HCT116 (cell line): ENCODE results near the gene SNX8. TPM values are rescaled to one million over a fixed set of nuclear protein-coding genes. Genes with fewer than 3 reads are reported as not detected.

Source experiments
- ATAC-seq: fragments of 200-7000 bp; cut with Tn5 transposase; 2 replicates; pipeline ENCODE4 v1.9.1; 2020; ENCODE audit warnings: mild to moderate bottlenecking, moderate library complexity
- BruUV-seq: library from RNA; stranded (reverse); fragments of 400-500 nt; replicated peaks from 2 replicates; lab custom pipeline; 2021; lab: Mats Ljungman, UMichigan
- CTCF ChIA-PET: fragments of 300-600 bp; sonication (Branson Sonifier 250); formaldehyde crosslinking; loops from one replicate; lab custom pipeline; 2021; ENCODE audit warnings: antibody characterized with exemption; lab: Charles Lee
- POLR2A ChIA-PET: fragments of 300-600, 350-600 bp; sonication (Branson Sonifier 250); formaldehyde crosslinking; loops from one replicate; lab custom pipeline; 2021; ENCODE audit warnings: antibody characterized with exemption; lab: Charles Lee
- RAD21 ChIA-PET, 2 experiments: fragments of 300-600 bp; sonication (Branson Sonifier 250); formaldehyde crosslinking; loops; one replicate each; lab custom pipeline; 2023; ENCODE audit warnings: low total read pairs in 2 of 2; ENCODE audit not compliant: uncharacterized antibody in 2 of 2, unreplicated experiment in 2 of 2, low non-redundant PET in 1 of 2; lab: Charles Lee
- DNase-seq: peaks from one replicate; pipeline ENCODE4 v3.0.0-alpha.2; 2010; ENCODE audit warnings: low read depth, low spot score
- H2AFZ ChIP-seq: fragments of 200-600 bp; shearing (Covaris generic), sonication (generic); 2 replicates; pipeline ENCODE4 v1.6.1; 2017; ENCODE audit warnings: low read depth, mixed run types, mixed read lengths, antibody characterized with exemption, low read length; ENCODE audit not compliant: poor library complexity, severe bottlenecking
- H3K27ac ChIP-seq: 2 replicates; pipeline ENCODE4 v1.5.1; 2012; ENCODE audit warnings: low read depth, low read length
- H3K27me3 ChIP-seq: fragments of 200-600 bp; sonication (generic); 2 replicates; pipeline ENCODE4 v1.6.1; 2016; ENCODE audit warnings: mixed run types, low read length, mixed read lengths; ENCODE audit not compliant: insufficient read depth
- H3K36me3 ChIP-seq, 2 experiments: fragments of 200-500 bp in 1 of 2; fragments of 200-600 bp in 1 of 2; sonication (Bioruptor generic) in 1 of 2; sonication (generic) in 1 of 2; 2 replicates each; pipeline versions ENCODE4 v1.5.1 to v1.6.1; 2014 to 2016; ENCODE audit warnings: low read length in 2 of 2, inconsistent platforms in 1 of 2, mixed read lengths in 1 of 2, mixed run types in 1 of 2; ENCODE audit not compliant: insufficient read depth in 2 of 2, control insufficient read depth in 1 of 2
- H3K4me1 ChIP-seq, 2 experiments: fragments of 200-600 bp in 1 of 2; sonication (generic) in 1 of 2; 2 replicates each; pipeline versions ENCODE4 v1.5.1 to v1.6.1; 2012 to 2017; ENCODE audit warnings: low read length in 2 of 2, inconsistent platforms in 1 of 2, mild to moderate bottlenecking in 1 of 2, mixed read lengths in 1 of 2, mixed run types in 1 of 2, moderate library complexity in 1 of 2; ENCODE audit not compliant: insufficient read depth in 2 of 2, control insufficient read depth in 1 of 2
- H3K4me2 ChIP-seq: fragments of 200-600 bp; sonication (generic); 2 replicates; pipeline ENCODE4 v1.6.1; 2017; ENCODE audit warnings: mixed run types, low read length, mixed read lengths
- H3K4me3 ChIP-seq, 2 experiments: fragments of 200-600 bp in 1 of 2; sonication (generic) in 1 of 2; replicated peaks in 1 of 2; 2 replicates each; pipeline ENCODE4 v1.5.1; 2011 to 2016; ENCODE audit warnings: low read length in 2 of 2, control low read depth in 1 of 2, low read depth in 1 of 2, mild to moderate bottlenecking in 1 of 2, mixed read lengths in 1 of 2, mixed run types in 1 of 2
- H3K79me2 ChIP-seq: fragments of 200-600 bp; sonication (generic); 2 replicates; pipeline ENCODE4 v1.6.1; 2017; ENCODE audit warnings: mild to moderate bottlenecking, mixed run types, low read length, moderate library complexity, mixed read lengths; ENCODE audit not compliant: insufficient read depth
- H3K9ac ChIP-seq: fragments of 200-600 bp; sonication (generic); 2 replicates; pipeline ENCODE4 v1.6.1; 2016; ENCODE audit warnings: low read length, mixed read lengths
- H3K9me2 ChIP-seq: fragments of 200-600 bp; sonication (generic), shearing (Covaris generic); 2 replicates; pipeline ENCODE4 v1.6.1; 2017; ENCODE audit warnings: mixed run types, mild to moderate bottlenecking, moderate library complexity; ENCODE audit not compliant: insufficient read depth
- H3K9me3 ChIP-seq, 2 experiments: fragments of 200-500 bp in 1 of 2; fragments of 200-600 bp in 1 of 2; sonication (Bioruptor generic) in 1 of 2; sonication (generic) in 1 of 2; 2 replicates each; pipeline ENCODE4 v1.6.1; 2014 to 2017; ENCODE audit warnings: low read length in 2 of 2, mixed read lengths in 2 of 2, inconsistent platforms in 1 of 2, low read depth in 1 of 2, mild to moderate bottlenecking in 1 of 2, mixed run types in 1 of 2, moderate library complexity in 1 of 2; ENCODE audit not compliant: control insufficient read depth in 1 of 2, insufficient read depth in 1 of 2
- H4K20me1 ChIP-seq: fragments of 200-600 bp; sonication (generic), shearing (Covaris generic); 2 replicates; pipeline ENCODE4 v1.6.1; 2017; ENCODE audit warnings: mixed run types, mild to moderate bottlenecking, moderate library complexity; ENCODE audit not compliant: insufficient read depth
- CBX3 ChIP-seq: IDR thresholded peaks from 2 replicates; pipeline ENCODE4 v1.6.1; 2012; ENCODE audit warnings: low read depth
- ELF1 ChIP-seq: IDR thresholded peaks from 2 replicates; pipeline ENCODE4 v1.6.1; 2012; ENCODE audit warnings: low read depth, borderline replicate concordance
- EZH2 ChIP-seq: fragments of 200-600 bp; sonication (generic); IDR thresholded peaks from 2 replicates; pipeline ENCODE4 v1.6.1; 2017; ENCODE audit warnings: antibody characterized with exemption, mixed run types
- EZH2phosphoT487 ChIP-seq: fragments of 200-600 bp; IDR thresholded peaks from 2 replicates; pipeline ENCODE4 v1.6.1; 2018; ENCODE audit warnings: antibody characterized with exemption, borderline replicate concordance
- FOSL1 ChIP-seq: IDR thresholded peaks from 2 replicates; pipeline ENCODE4 v1.6.1; 2012; ENCODE audit warnings: low read depth
- JUND ChIP-seq: IDR thresholded peaks from 2 replicates; pipeline ENCODE4 v1.6.1; 2012
- POLR2A ChIP-seq: IDR thresholded peaks from 2 replicates; pipeline ENCODE4 v1.7.0; 2011; ENCODE audit warnings: borderline replicate concordance; ENCODE audit not compliant: insufficient read depth, insufficient read length; ENCODE audit errors: extremely low read depth
- RAD21 ChIP-seq: IDR thresholded peaks from 2 replicates; pipeline ENCODE4 v1.6.1; 2012; ENCODE audit warnings: low read depth, mild to moderate bottlenecking
- SIN3A ChIP-seq: IDR thresholded peaks from 2 replicates; pipeline ENCODE4 v1.6.1; 2012; ENCODE audit warnings: low read depth
- SRF ChIP-seq: IDR thresholded peaks from 2 replicates; pipeline ENCODE4 v1.6.1; 2012; ENCODE audit warnings: low read depth
- TCF7L2 ChIP-seq: IDR thresholded peaks from 2 replicates; pipeline ENCODE4 v1.7.0; 2011; ENCODE audit warnings: borderline replicate concordance, inconsistent platforms; ENCODE audit not compliant: insufficient read depth, insufficient read length; ENCODE audit errors: extremely low read depth
- ZNF274 ChIP-seq: fragments of 200-500 bp; sonication (Bioruptor generic); IDR thresholded peaks from 2 replicates; pipeline ENCODE4 v1.6.1; 2014; ENCODE audit warnings: mild to moderate bottlenecking, low read depth, low read length, inconsistent platforms
- intact Hi-C: fragments of 100-400 bp; cut with micrococcal nuclease; formaldehyde crosslinking; loops from 2 replicates; pipeline ENCODE4 v1.10.0; 2022
- total RNA-seq: library from RNA; stranded (reverse); gene quantifications from one replicate; pipeline ENCODE4 v1.2.1, GENCODE V29; 2021; ENCODE audit not compliant: unreplicated experiment
- TF ChIP-seq, protein P1 (sequence below), 3 experiments: fragments of 200-600 bp in 1 of 3; sonication (generic) in 1 of 3; IDR thresholded peaks in 2 of 3; conservative IDR thresholded peaks in 1 of 3; 2 replicates each; pipeline ENCODE4 v1.5.1; 2012 to 2017; ENCODE audit warnings: low read depth in 2 of 3, low read length in 2 of 3, antibody characterized with exemption in 1 of 3, borderline replicate concordance in 1 of 3, control low read depth in 1 of 3, mild to moderate bottlenecking in 1 of 3, mixed read lengths in 1 of 3, mixed run types in 1 of 3, moderate library complexity in 1 of 3; ENCODE audit not compliant: insufficient read depth in 1 of 3
- TF ChIP-seq, protein P2 (sequence below): IDR thresholded peaks from 2 replicates; pipeline ENCODE4 v1.6.1; 2011; ENCODE audit warnings: mild to moderate bottlenecking, low read length, moderate library complexity; ENCODE audit not compliant: insufficient replicate concordance; ENCODE audit errors: extremely low read depth
- TF ChIP-seq, protein P3 (sequence below): IDR thresholded peaks from 2 replicates; pipeline ENCODE4 v1.6.1; 2012; ENCODE audit warnings: low read depth

The SNX8 gene
- total RNA-seq, 1 experiment from 2014 or later, result 41.7 TPM

DNA sequence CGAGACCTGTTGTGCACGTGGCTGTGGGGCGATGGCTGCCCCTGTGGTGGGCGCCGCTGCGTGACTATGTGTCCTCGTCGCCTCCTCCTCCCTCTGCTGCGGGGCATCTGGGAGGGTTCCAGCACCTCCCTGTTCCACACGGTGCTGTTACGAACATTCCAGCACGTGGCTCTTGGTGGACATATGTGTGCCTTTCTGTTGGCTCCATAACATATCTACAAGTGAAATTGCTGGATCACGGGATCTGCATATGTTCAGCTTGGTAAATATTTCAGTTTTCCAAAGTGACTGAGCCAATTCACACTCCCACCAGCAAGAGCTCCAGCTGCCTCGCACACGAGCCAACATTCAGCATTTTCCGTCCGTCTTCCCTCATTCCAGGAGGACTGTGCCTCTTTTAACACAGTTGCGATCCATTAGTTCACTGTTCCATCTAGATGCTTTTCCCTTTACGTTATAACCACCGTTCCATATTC is 25.1 kb downstream of the SNX8 start (continued):
- TF ChIP-seq, protein P1, sequence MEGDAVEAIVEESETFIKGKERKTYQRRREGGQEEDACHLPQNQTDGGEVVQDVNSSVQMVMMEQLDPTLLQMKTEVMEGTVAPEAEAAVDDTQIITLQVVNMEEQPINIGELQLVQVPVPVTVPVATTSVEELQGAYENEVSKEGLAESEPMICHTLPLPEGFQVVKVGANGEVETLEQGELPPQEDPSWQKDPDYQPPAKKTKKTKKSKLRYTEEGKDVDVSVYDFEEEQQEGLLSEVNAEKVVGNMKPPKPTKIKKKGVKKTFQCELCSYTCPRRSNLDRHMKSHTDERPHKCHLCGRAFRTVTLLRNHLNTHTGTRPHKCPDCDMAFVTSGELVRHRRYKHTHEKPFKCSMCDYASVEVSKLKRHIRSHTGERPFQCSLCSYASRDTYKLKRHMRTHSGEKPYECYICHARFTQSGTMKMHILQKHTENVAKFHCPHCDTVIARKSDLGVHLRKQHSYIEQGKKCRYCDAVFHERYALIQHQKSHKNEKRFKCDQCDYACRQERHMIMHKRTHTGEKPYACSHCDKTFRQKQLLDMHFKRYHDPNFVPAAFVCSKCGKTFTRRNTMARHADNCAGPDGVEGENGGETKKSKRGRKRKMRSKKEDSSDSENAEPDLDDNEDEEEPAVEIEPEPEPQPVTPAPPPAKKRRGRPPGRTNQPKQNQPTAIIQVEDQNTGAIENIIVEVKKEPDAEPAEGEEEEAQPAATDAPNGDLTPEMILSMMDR (IDR thresholded peaks at IDR 0.05 in 2 of 3, conservative IDR thresholded peaks at IDR 0.05 in 1 of 3; ENCODE audit: borderline replicate concordance in 1 of 3, insufficient read depth in 1 of 3, low read depth in 2 of 3, low read length in 2 of 3), result no peak
- TF ChIP-seq SIN3A (no peak), JUND (no peak), FOSL1 (no peak)

DNA sequence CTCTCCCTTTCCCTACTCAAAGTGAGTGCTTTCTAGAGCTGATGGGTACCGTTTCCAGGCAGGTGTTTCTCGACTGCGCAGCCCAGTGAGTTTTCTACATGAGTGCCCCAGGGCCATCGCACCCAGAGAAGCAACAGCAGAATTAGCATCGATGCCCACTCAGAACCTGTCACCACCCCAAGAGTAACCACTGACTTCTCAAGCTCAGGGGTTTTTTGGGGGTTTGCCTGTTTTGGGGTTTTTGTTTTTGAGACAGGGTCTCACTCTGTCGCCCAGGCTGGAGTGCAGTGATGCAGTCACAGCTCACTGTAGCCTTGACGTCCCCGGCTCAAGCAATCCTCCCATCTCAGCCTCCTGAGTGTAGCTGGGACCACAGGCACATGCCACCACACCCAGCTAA is 25.7 kb downstream of the SNX8 start:
- ATAC-seq (no peak), DNase-seq (no peak)
- RAD21 ChIA-PET, result no interaction called here
- H2AFZ ChIP-seq, result no peak overlapping the region
- POLR2A ChIA-PET, result no interaction called here
- H3K27ac ChIP-seq, result no peak overlapping the region
- no peak overlapping the region for H3K4me3 ChIP-seq
- peaks cover 14% of the 10 kb centered on the region; the same call in 1 of the 2 replicates for H3K79me2 ChIP-seq
- no peaks in the 10 kb centered on the region for H3K9me3 ChIP-seq
- no peaks in the 10 kb centered on the region for H3K4me1 ChIP-seq
- BruUV-seq, result no TSS peak
- no peaks in the 10 kb centered on the region for H3K36me3 ChIP-seq
- H3K4me2 ChIP-seq, result no peak overlapping the region
- no peaks in the 10 kb centered on the region for H3K9me2 ChIP-seq
- no peak for TF ChIP-seq JUND
- TF ChIP-seq, protein P2, sequence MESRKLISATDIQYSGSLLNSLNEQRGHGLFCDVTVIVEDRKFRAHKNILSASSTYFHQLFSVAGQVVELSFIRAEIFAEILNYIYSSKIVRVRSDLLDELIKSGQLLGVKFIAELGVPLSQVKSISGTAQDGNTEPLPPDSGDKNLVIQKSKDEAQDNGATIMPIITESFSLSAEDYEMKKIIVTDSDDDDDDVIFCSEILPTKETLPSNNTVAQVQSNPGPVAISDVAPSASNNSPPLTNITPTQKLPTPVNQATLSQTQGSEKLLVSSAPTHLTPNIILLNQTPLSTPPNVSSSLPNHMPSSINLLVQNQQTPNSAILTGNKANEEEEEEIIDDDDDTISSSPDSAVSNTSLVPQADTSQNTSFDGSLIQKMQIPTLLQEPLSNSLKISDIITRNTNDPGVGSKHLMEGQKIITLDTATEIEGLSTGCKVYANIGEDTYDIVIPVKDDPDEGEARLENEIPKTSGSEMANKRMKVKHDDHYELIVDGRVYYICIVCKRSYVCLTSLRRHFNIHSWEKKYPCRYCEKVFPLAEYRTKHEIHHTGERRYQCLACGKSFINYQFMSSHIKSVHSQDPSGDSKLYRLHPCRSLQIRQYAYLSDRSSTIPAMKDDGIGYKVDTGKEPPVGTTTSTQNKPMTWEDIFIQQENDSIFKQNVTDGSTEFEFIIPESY, result no peak
- no peak for TF ChIP-seq POLR2A
- no peak for TF ChIP-seq RAD21
- TF ChIP-seq ZNF274, result no peak
- TF ChIP-seq, protein P3, sequence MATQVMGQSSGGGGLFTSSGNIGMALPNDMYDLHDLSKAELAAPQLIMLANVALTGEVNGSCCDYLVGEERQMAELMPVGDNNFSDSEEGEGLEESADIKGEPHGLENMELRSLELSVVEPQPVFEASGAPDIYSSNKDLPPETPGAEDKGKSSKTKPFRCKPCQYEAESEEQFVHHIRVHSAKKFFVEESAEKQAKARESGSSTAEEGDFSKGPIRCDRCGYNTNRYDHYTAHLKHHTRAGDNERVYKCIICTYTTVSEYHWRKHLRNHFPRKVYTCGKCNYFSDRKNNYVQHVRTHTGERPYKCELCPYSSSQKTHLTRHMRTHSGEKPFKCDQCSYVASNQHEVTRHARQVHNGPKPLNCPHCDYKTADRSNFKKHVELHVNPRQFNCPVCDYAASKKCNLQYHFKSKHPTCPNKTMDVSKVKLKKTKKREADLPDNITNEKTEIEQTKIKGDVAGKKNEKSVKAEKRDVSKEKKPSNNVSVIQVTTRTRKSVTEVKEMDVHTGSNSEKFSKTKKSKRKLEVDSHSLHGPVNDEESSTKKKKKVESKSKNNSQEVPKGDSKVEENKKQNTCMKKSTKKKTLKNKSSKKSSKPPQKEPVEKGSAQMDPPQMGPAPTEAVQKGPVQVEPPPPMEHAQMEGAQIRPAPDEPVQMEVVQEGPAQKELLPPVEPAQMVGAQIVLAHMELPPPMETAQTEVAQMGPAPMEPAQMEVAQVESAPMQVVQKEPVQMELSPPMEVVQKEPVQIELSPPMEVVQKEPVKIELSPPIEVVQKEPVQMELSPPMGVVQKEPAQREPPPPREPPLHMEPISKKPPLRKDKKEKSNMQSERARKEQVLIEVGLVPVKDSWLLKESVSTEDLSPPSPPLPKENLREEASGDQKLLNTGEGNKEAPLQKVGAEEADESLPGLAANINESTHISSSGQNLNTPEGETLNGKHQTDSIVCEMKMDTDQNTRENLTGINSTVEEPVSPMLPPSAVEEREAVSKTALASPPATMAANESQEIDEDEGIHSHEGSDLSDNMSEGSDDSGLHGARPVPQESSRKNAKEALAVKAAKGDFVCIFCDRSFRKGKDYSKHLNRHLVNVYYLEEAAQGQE, result no peak
- no peak for TF ChIP-seq EZH2phosphoT487
- no peak for TF ChIP-seq SIN3A
- no peak for TF ChIP-seq TCF7L2
- TF ChIP-seq SRF, result no peak
- TF ChIP-seq CBX3, result no peak
- no peak for TF ChIP-seq EZH2
- no peak for TF ChIP-seq ELF1
- TF ChIP-seq, all 23 proteins: peak for 0
- CTCF ChIA-PET, result no interaction called here
- H3K9ac ChIP-seq, result no peak overlapping the region
- H3K27me3 ChIP-seq, result no peaks in the 10 kb centered on the region
- H4K20me1 ChIP-seq, result no peaks in the 10 kb centered on the region
- intact Hi-C loops, result no loop called here
